K562 (cell line): ENCODE results near the gene FAM24B. TPM values are rescaled to one million over a fixed set of nuclear protein-coding genes. Genes with fewer than 3 reads are reported as not detected.

Experiments
- ARHGAP35 ChIP-seq: fragments of 450-650 bp; IDR thresholded peaks from 2 replicates; pipeline ENCODE4 v1.6.1; 2018; ENCODE audit not compliant: partially characterized antibody
- CBFA2T3 ChIP-seq: fragments of 450-650 bp; IDR thresholded peaks from 2 replicates; pipeline ENCODE4 v1.6.1; 2017
- HMGN3 ChIP-seq: IDR thresholded peaks from 2 replicates; pipeline ENCODE4 v1.6.1; 2011; ENCODE audit warnings: borderline replicate concordance, low read depth, mild to moderate bottlenecking, mixed read lengths, low read length; ENCODE audit not compliant: insufficient read length; ENCODE audit errors: extremely low read depth
- ILF3 ChIP-seq: fragments of 450-650 bp; IDR thresholded peaks from 2 replicates; pipeline ENCODE4 v1.6.1; 2018; ENCODE audit warnings: antibody characterized with exemption, mild to moderate bottlenecking, moderate library complexity, borderline replicate concordance
- MECOM ChIP-seq: fragments of 250-450 bp; sonication (Bioruptor Pico); IDR thresholded peaks from 2 replicates; pipeline ENCODE4 v1.8.0; 2022; ENCODE audit warnings: inconsistent platforms
- MEF2D ChIP-seq: conservative IDR thresholded peaks from 2 replicates; pipeline ENCODE4 v1.6.1; 2016; ENCODE audit warnings: low read depth, missing genetic modification characterization, missing compliant biosample characterization
- NFE2 ChIP-seq: IDR thresholded peaks from 2 replicates; pipeline ENCODE4 v1.6.1; 2014; ENCODE audit warnings: antibody characterized with exemption, low read depth
- NUFIP1 ChIP-seq: fragments of 450-650 bp; IDR thresholded peaks from 2 replicates; pipeline ENCODE4 v1.6.1; 2018; ENCODE audit not compliant: partially characterized antibody
- SIN3A ChIP-seq, 2 experiments: fragments of 150-350 bp in 1 of 2; IDR thresholded peaks; 2 replicates each; pipeline ENCODE4 v1.6.1; 2011 to 2016; ENCODE audit warnings: borderline replicate concordance in 2 of 2, low read depth in 2 of 2, low read length in 2 of 2, mild to moderate bottlenecking in 2 of 2, moderate library complexity in 2 of 2; ENCODE audit not compliant: control insufficient read depth in 1 of 2
- ZNF12 ChIP-seq: sonication (generic); formaldehyde crosslinking; IDR thresholded peaks from 2 replicates; pipeline ENCODE4 v1.4.0; 2020; ENCODE audit warnings: mild to moderate bottlenecking, missing genetic modification reagents
- polyA plus RNA-seq, 8 experiments: library from polyadenylated mRNA; depleted of rRNA in 4 of 8; stranded (reverse) in 5 of 8; unstranded in 3 of 8; fragments of >200 nt; fragmentation: Nextera tagmentation in 2 of 8; fragmentation: Illumina TruSeq in 1 of 8; extraction: Ambion mirVana in 2 of 8; extraction: Trizol in 1 of 8; gene quantifications; 2 replicates each; pipeline versions ENCODE4 v1.2.1 to v1.2.3, GENCODE V29; 2011 to 2014; ENCODE audit warnings: inconsistent platforms in 1 of 8, missing spikeins in 1 of 8
- total RNA-seq, 7 experiments: library from RNA; depleted of rRNA in 6 of 7; stranded (reverse); fragments of >200 nt in 6 of 7; fragmentation: Illumina TruSeq in 2 of 7; extraction: Trizol in 2 of 7; gene quantifications; 2 replicates each; pipeline versions ENCODE4 v1.2.1 to v1.2.3, GENCODE V29; 2011 to 2021; ENCODE audit warnings: low replicate concordance in 1 of 7
- TF ChIP-seq, protein P1 (sequence below): fragments of 450-650 bp; IDR thresholded peaks from 2 replicates; pipeline ENCODE4 v1.6.1; 2016; ENCODE audit warnings: mild to moderate bottlenecking, moderate library complexity
- TF ChIP-seq, protein P2 (sequence below), 2 experiments: IDR thresholded peaks in 1 of 2; conservative IDR thresholded peaks in 1 of 2; 2 replicates each; pipeline ENCODE4 v1.6.1; 2016; ENCODE audit warnings: low read depth in 2 of 2, mild to moderate bottlenecking in 1 of 2, missing compliant biosample characterization in 1 of 2, missing genetic modification characterization in 1 of 2, moderate library complexity in 1 of 2

The FAM24B gene
- total and polyA plus RNA-seq, 9 of the 15 experiments (the other 6 are each of a cell fraction or from before 2014, with no cell fraction given), result 6.0 to 19.6 (median 9.2) TPM

DNA sequence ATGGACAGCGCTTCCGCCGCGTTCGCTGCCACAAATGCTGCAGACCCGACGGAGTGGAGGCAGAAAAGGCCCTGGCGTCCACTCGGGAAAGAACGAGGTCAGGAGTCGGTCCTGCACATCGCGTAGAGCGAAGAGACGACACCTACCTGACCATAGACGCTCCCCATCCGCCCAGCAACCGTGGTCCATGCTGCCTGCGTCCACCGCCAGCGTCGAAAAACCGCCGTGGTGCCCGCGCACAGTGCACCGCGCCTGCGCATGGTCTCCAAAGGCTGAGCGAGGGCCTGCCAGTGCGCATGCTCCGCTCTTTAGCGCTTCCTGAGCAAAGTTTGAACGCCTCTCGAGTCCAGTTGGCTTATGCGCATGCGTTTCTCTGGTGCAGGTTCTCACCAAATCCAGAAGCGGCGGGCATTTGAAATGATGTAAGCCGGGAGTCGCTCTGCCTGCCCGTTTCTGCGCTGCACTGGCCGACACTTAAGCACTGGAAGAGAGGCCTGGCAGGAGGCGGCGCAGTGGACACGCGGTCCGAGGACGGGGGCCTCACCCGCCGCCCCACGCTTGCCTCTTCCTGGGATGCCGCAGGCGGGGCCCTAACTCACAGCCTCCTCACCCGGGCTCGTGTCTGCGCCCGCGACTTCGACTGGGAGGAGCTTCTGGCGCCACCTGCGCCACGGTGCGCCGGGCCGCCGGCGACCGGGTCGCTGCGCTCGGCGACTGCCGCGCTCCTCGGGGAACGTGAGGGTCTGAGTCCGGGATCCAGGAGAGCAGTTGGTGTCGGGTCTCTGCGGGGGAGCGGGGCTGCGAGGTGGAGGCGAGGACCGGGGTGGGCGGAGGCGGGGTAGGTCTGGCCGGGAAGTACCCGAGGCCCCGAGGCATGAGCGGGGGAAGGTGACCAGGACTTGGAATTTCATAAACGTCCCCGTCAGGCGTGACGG lies at the start of gene FAM24B (continued):
- no peak for TF ChIP-seq MEF2D
- TF ChIP-seq CBFA2T3, result no peak
- TF ChIP-seq, protein P1, sequence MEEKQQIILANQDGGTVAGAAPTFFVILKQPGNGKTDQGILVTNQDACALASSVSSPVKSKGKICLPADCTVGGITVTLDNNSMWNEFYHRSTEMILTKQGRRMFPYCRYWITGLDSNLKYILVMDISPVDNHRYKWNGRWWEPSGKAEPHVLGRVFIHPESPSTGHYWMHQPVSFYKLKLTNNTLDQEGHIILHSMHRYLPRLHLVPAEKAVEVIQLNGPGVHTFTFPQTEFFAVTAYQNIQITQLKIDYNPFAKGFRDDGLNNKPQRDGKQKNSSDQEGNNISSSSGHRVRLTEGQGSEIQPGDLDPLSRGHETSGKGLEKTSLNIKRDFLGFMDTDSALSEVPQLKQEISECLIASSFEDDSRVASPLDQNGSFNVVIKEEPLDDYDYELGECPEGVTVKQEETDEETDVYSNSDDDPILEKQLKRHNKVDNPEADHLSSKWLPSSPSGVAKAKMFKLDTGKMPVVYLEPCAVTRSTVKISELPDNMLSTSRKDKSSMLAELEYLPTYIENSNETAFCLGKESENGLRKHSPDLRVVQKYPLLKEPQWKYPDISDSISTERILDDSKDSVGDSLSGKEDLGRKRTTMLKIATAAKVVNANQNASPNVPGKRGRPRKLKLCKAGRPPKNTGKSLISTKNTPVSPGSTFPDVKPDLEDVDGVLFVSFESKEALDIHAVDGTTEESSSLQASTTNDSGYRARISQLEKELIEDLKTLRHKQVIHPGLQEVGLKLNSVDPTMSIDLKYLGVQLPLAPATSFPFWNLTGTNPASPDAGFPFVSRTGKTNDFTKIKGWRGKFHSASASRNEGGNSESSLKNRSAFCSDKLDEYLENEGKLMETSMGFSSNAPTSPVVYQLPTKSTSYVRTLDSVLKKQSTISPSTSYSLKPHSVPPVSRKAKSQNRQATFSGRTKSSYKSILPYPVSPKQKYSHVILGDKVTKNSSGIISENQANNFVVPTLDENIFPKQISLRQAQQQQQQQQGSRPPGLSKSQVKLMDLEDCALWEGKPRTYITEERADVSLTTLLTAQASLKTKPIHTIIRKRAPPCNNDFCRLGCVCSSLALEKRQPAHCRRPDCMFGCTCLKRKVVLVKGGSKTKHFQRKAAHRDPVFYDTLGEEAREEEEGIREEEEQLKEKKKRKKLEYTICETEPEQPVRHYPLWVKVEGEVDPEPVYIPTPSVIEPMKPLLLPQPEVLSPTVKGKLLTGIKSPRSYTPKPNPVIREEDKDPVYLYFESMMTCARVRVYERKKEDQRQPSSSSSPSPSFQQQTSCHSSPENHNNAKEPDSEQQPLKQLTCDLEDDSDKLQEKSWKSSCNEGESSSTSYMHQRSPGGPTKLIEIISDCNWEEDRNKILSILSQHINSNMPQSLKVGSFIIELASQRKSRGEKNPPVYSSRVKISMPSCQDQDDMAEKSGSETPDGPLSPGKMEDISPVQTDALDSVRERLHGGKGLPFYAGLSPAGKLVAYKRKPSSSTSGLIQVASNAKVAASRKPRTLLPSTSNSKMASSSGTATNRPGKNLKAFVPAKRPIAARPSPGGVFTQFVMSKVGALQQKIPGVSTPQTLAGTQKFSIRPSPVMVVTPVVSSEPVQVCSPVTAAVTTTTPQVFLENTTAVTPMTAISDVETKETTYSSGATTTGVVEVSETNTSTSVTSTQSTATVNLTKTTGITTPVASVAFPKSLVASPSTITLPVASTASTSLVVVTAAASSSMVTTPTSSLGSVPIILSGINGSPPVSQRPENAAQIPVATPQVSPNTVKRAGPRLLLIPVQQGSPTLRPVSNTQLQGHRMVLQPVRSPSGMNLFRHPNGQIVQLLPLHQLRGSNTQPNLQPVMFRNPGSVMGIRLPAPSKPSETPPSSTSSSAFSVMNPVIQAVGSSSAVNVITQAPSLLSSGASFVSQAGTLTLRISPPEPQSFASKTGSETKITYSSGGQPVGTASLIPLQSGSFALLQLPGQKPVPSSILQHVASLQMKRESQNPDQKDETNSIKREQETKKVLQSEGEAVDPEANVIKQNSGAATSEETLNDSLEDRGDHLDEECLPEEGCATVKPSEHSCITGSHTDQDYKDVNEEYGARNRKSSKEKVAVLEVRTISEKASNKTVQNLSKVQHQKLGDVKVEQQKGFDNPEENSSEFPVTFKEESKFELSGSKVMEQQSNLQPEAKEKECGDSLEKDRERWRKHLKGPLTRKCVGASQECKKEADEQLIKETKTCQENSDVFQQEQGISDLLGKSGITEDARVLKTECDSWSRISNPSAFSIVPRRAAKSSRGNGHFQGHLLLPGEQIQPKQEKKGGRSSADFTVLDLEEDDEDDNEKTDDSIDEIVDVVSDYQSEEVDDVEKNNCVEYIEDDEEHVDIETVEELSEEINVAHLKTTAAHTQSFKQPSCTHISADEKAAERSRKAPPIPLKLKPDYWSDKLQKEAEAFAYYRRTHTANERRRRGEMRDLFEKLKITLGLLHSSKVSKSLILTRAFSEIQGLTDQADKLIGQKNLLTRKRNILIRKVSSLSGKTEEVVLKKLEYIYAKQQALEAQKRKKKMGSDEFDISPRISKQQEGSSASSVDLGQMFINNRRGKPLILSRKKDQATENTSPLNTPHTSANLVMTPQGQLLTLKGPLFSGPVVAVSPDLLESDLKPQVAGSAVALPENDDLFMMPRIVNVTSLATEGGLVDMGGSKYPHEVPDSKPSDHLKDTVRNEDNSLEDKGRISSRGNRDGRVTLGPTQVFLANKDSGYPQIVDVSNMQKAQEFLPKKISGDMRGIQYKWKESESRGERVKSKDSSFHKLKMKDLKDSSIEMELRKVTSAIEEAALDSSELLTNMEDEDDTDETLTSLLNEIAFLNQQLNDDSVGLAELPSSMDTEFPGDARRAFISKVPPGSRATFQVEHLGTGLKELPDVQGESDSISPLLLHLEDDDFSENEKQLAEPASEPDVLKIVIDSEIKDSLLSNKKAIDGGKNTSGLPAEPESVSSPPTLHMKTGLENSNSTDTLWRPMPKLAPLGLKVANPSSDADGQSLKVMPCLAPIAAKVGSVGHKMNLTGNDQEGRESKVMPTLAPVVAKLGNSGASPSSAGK, result peak; percentile 94
- TF ChIP-seq, protein P2, sequence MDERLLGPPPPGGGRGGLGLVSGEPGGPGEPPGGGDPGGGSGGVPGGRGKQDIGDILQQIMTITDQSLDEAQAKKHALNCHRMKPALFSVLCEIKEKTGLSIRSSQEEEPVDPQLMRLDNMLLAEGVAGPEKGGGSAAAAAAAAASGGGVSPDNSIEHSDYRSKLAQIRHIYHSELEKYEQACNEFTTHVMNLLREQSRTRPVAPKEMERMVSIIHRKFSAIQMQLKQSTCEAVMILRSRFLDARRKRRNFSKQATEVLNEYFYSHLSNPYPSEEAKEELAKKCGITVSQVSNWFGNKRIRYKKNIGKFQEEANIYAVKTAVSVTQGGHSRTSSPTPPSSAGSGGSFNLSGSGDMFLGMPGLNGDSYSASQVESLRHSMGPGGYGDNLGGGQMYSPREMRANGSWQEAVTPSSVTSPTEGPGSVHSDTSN (CRISPR knock-in tag; IDR thresholded peaks at IDR 0.05; ENCODE audit: low read depth), result no peak
- TF ChIP-seq, protein P2 (tag; conservative IDR thresholded peaks at IDR 0.05; ENCODE audit: low read depth), result no peak
- TF ChIP-seq HMGN3, result no peak
- peak; percentile 44; the same call in 1 of the 2 replicates for TF ChIP-seq ZNF12 (CRISPR knock-in tag)
- TF ChIP-seq ARHGAP35, result no peak
- no peak for TF ChIP-seq MECOM
- TF ChIP-seq NFE2, result no peak
- no peak for TF ChIP-seq NUFIP1
- no peak for TF ChIP-seq ILF3
- peak; percentile 39 to 63; a peak in 3 of 4 replicates for TF ChIP-seq SIN3A (IDR thresholded peaks at IDR 0.05; ENCODE audit: borderline replicate concordance in 2 of 2, control insufficient read depth in 1 of 2, low read depth in 2 of 2, low read length in 2 of 2)
